ENCODE measurements around the gene TRIM17. TPM values are rescaled to one million over a fixed set of nuclear protein-coding genes. Genes with fewer than 3 reads are reported as not detected.

The TRIM17 gene
- total and polyA plus RNA-seq, 2 of the 8 experiments (the other 6 are each of a cell fraction or from before 2014, with no cell fraction given) = 1.1 to 2.2 TPM

GRCh38 chr1:228423404-228424053, 6.9 kb upstream of the TRIM17 start (continued):
- TF ChIP-seq SRF (IDR thresholded peaks at IDR 0.05; ENCODE audit: low read depth, low read length) = no peak
- no peak for TF ChIP-seq TAF1 (IDR thresholded peaks at IDR 0.05; ENCODE audit: low read depth, low read length)
